A673 (cell line): ENCODE results near the gene MTMR3. TPM values are rescaled to one million over a fixed set of nuclear protein-coding genes. Genes with fewer than 3 reads are reported as not detected.
"Not testable (repeated sequence)": the region's sequence is repeated elsewhere in the genome, so short reads cannot be mapped to it uniquely, and the experiment has no call there.

ENCODE experiments used
- BruUV-seq: library from RNA; stranded (reverse); fragments of 400-500 nt; replicated peaks from 2 replicates; lab custom pipeline; 2021; lab: Mats Ljungman, UMichigan
- CTCF ChIA-PET: fragments of 300-600 bp; sonication (Branson Sonifier 250); formaldehyde crosslinking; loops from one replicate; lab custom pipeline; 2022; ENCODE audit warnings: antibody characterized with exemption; lab: Charles Lee
- POLR2A ChIA-PET: fragments of 300-600 bp; sonication (Branson Sonifier 250); formaldehyde crosslinking; loops from one replicate; lab custom pipeline; 2022; ENCODE audit warnings: antibody characterized with exemption; ENCODE audit not compliant: low non-redundant PET; lab: Charles Lee
- DNase-seq: peaks from one replicate; pipeline ENCODE4 v3.0.0-alpha.2; 2015; ENCODE audit warnings: low spot score
- H3K27ac ChIP-seq: fragments of 200-600 bp; sonication (generic); 2 replicates; pipeline ENCODE4 v1.5.1; 2016; ENCODE audit warnings: mixed run types, low read depth, mild to moderate bottlenecking, mixed read lengths, antibody characterized with exemption, low read length; ENCODE audit not compliant: poor library complexity, severe bottlenecking
- H3K27me3 ChIP-seq: fragments of 200-600 bp; sonication (generic); replicated peaks from 2 replicates; pipeline ENCODE4 v1.6.1; 2017; ENCODE audit warnings: mixed run types, low read depth, mild to moderate bottlenecking, mixed read lengths, antibody characterized with exemption, low read length; ENCODE audit not compliant: insufficient read depth, poor library complexity
- H3K36me3 ChIP-seq: fragments of 200-600 bp; sonication (generic); 2 replicates; pipeline ENCODE4 v1.6.1; 2016; ENCODE audit warnings: mixed run types, mild to moderate bottlenecking, mixed read lengths, antibody characterized with exemption, low read length; ENCODE audit not compliant: insufficient read depth, poor library complexity, severe bottlenecking
- H3K4me1 ChIP-seq: fragments of 200-600 bp; sonication (generic); 2 replicates; pipeline ENCODE4 v1.6.1; 2017; ENCODE audit warnings: mixed run types, mild to moderate bottlenecking, mixed read lengths, antibody characterized with exemption, low read length; ENCODE audit not compliant: insufficient read depth, poor library complexity, severe bottlenecking
- H3K4me3 ChIP-seq: fragments of 200-600 bp; sonication (generic); 2 replicates; pipeline ENCODE4 v1.5.1; 2016; ENCODE audit warnings: low read depth, mixed run types, mild to moderate bottlenecking, mixed read lengths, low read length; ENCODE audit not compliant: poor library complexity, severe bottlenecking
- H3K9me3 ChIP-seq: fragments of 200-600 bp; sonication (generic); 2 replicates; pipeline ENCODE4 v1.6.1; 2016; ENCODE audit warnings: mixed run types, low read depth, mild to moderate bottlenecking, mixed read lengths, antibody characterized with exemption, low read length; ENCODE audit not compliant: poor library complexity, severe bottlenecking
- EZH2 ChIP-seq: fragments of 200-600 bp; sonication (generic); IDR thresholded peaks from 2 replicates; pipeline ENCODE4 v1.6.1; 2017; ENCODE audit warnings: borderline replicate concordance, low read depth, mild to moderate bottlenecking, mixed read lengths, antibody characterized with exemption, low read length; ENCODE audit not compliant: poor library complexity, severe bottlenecking
- intact Hi-C: fragments of 100-400 bp; cut with micrococcal nuclease; formaldehyde crosslinking; loops from one replicate; pipeline ENCODE4 v1.10.0; 2022; ENCODE audit not compliant: unreplicated experiment
- total RNA-seq: library from RNA; stranded (reverse); gene quantifications from 2 replicates; pipeline ENCODE4 v1.2.3, GENCODE V29; 2021
- TF ChIP-seq, protein P1 (sequence below): fragments of 300-800, 200-600 bp; sonication (generic); conservative IDR thresholded peaks from 2 replicates; pipeline ENCODE4 v1.5.1; 2017; ENCODE audit warnings: low read depth, mild to moderate bottlenecking, antibody characterized with exemption, low read length, moderate library complexity, mixed read lengths

Gene MTMR3
- total RNA-seq, 1 experiment from 2014 or later = 25.0 TPM

- no peak for TF ChIP-seq EZH2
- TF ChIP-seq, protein P1, sequence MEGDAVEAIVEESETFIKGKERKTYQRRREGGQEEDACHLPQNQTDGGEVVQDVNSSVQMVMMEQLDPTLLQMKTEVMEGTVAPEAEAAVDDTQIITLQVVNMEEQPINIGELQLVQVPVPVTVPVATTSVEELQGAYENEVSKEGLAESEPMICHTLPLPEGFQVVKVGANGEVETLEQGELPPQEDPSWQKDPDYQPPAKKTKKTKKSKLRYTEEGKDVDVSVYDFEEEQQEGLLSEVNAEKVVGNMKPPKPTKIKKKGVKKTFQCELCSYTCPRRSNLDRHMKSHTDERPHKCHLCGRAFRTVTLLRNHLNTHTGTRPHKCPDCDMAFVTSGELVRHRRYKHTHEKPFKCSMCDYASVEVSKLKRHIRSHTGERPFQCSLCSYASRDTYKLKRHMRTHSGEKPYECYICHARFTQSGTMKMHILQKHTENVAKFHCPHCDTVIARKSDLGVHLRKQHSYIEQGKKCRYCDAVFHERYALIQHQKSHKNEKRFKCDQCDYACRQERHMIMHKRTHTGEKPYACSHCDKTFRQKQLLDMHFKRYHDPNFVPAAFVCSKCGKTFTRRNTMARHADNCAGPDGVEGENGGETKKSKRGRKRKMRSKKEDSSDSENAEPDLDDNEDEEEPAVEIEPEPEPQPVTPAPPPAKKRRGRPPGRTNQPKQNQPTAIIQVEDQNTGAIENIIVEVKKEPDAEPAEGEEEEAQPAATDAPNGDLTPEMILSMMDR = no peak
- Histone ChIP-seq H3K4me1 (no peaks in the 10 kb centered on the region), H3K27ac (no peak overlapping the region), H3K4me3 (no peak overlapping the region), H3K27me3 (no peaks in the 10 kb centered on the region), H3K9me3 (no peaks in the 10 kb centered on the region), H3K36me3 (no peaks in the 10 kb centered on the region)
- BruUV-seq = no TSS peak
- DNase-seq = no peak
- intact Hi-C loops = no loop called here
- POLR2A ChIA-PET = no interaction called here
- CTCF ChIA-PET = no interaction called here
These were observed 90.3 kb downstream of the MTMR3 start for GRCh38 chr22:29973269-29973668.

- CTCF ChIA-PET, intact Hi-C loops, H3K4me3 ChIP-seq, DNase-seq, H3K36me3 ChIP-seq, H3K27ac ChIP-seq, BruUV-seq, H3K27me3 ChIP-seq, POLR2A ChIA-PET, H3K4me1 ChIP-seq, H3K9me3 ChIP-seq: not testable (repeated sequence)
These were observed 90.7 kb downstream of the MTMR3 start for GRCh38 chr22:29973680-29974079.

DNA sequence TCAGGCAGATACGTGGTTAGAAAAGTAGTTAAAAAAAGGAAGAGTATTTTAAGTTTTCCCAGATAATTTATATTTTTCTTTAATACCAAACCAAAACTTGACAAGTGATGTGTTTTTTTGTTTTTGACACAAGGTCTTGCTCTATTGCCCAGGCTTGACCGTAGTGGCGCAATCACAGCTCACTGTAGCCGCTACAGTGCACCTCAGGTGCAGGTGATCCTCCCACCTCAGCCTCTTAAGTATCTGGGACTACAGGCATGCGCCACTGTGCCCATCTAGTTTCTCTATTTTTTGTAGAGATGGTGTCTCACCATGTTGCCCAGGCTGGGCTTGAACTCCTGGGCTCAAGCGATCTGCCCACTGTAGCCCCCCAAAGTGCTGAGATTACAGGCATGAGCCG, 92.5 kb downstream of the MTMR3 start:
- BruUV-seq = no TSS peak
- no peak for TF ChIP-seq EZH2
- TF ChIP-seq, protein P1 = no peak
- POLR2A ChIA-PET = no interaction called here

GRCh38 chr22:29977107-29977506, 94.1 kb downstream of the MTMR3 start:
- POLR2A ChIA-PET = no interaction called here
- H3K36me3 ChIP-seq = no peaks in the 10 kb centered on the region
- H3K9me3 ChIP-seq = no peaks in the 10 kb centered on the region
- CTCF ChIA-PET = no interaction called here
- intact Hi-C loops = no loop called here
- TF ChIP-seq, protein P1 = no peak
- no peak for TF ChIP-seq EZH2
- DNase-seq = no peak
- no TSS peak for BruUV-seq
- no peaks in the 10 kb centered on the region for H3K4me1 ChIP-seq
- no peak overlapping the region for H3K4me3 ChIP-seq
- H3K27ac ChIP-seq = no peak overlapping the region
- H3K27me3 ChIP-seq = no peaks in the 10 kb centered on the region

More for the DNA sequence above, 92.5 kb downstream of the MTMR3 start:
- no peak for DNase-seq
- Histone ChIP-seq H3K4me3 (no peak overlapping the region), H3K9me3 (no peaks in the 10 kb centered on the region), H3K27ac (no peak overlapping the region), H3K4me1 (no peaks in the 10 kb centered on the region), H3K36me3 (no peaks in the 10 kb centered on the region), H3K27me3 (no peaks in the 10 kb centered on the region)
- CTCF ChIA-PET = no interaction called here
- intact Hi-C loops = no loop called here
